WERI-Rb-1 (cell line): ENCODE measurements around the gene AANAT.

Experiments
- DNase-seq: peaks from one replicate; pipeline ENCODE4 v3.0.0-alpha.2; 2020
- H3K27ac ChIP-seq: fragments of 250-450 bp; sonication (Bioruptor Pico); 2 replicates; pipeline ENCODE4 v1.5.1; 2020; ENCODE audit warnings: mild to moderate bottlenecking, moderate library complexity
- H3K27me3 ChIP-seq: fragments of 250-450 bp; sonication (Bioruptor Pico); 2 replicates; pipeline ENCODE4 v1.5.1; 2021; ENCODE audit warnings: mild to moderate bottlenecking, low read depth, moderate library complexity; ENCODE audit not compliant: insufficient read depth, severe bottlenecking
- H3K36me3 ChIP-seq: fragments of 250-450 bp; sonication (Bioruptor Pico); 2 replicates; pipeline ENCODE4 v1.5.1; 2020; ENCODE audit warnings: mild to moderate bottlenecking, moderate library complexity
- H3K4me3 ChIP-seq: 2 replicates; pipeline ENCODE4 v1.5.1; 2011; ENCODE audit warnings: low read depth, mild to moderate bottlenecking, control low read depth, low read length
- H3K9me3 ChIP-seq: fragments of 250-450 bp; sonication (Bioruptor Pico); 2 replicates; pipeline ENCODE4 v1.5.1; 2021; ENCODE audit warnings: mild to moderate bottlenecking, moderate library complexity; ENCODE audit not compliant: severe bottlenecking
- CTCF ChIP-seq: IDR thresholded peaks from 2 replicates; pipeline ENCODE4 v1.5.1; 2011; ENCODE audit warnings: low read depth, mild to moderate bottlenecking, control low read depth, inconsistent platforms, low read length

Gene AANAT

GRCh38 chr17:76451506-76451905 is 15.9 kb upstream of the AANAT start:
- H3K36me3 ChIP-seq = peaks cover 9% of the 10 kb centered on the region
- H3K27ac ChIP-seq = no peak overlapping the region
- DNase-seq = no peak
- peak overlapping the region; percentile 81 for H3K4me3 ChIP-seq
- no peaks in the 10 kb centered on the region for H3K27me3 ChIP-seq
- H3K9me3 ChIP-seq = no peaks in the 10 kb centered on the region
- no peak for TF ChIP-seq CTCF

GRCh38 chr17:76452127-76452659 is 15.2 kb upstream of the AANAT start:
- TF ChIP-seq CTCF = no peak
- H3K27me3 ChIP-seq = no peaks in the 10 kb centered on the region
- H3K9me3 ChIP-seq = no peaks in the 10 kb centered on the region
- H3K4me3 ChIP-seq = peak overlapping the region; percentile 81
- H3K27ac ChIP-seq = no peak overlapping the region
- H3K36me3 ChIP-seq = peaks cover 9% of the 10 kb centered on the region
- DNase-seq = no peak

- Histone ChIP-seq H3K36me3 (peaks cover 9% of the 10 kb centered on the region), H3K27me3 (no peaks in the 10 kb centered on the region), H3K27ac (peak within 1 kb of the TSS; percentile 73), H3K4me3 (peak within 1 kb of the TSS; percentile 81), H3K9me3 (no peaks in the 10 kb centered on the region)
- peak; percentile 97 for DNase-seq
- peak; percentile 74 for TF ChIP-seq CTCF
These were observed 14.6 kb upstream of the AANAT start, which contains the start of gene UBE2O for GRCh38 chr17:76452660-76453430. TSS of gene UBE2O (minus strand) at chr17:76453152. CDS start at chr17:76453141, 11 bp downstream.

GRCh38 chr17:76453431-76453743 is 14.0 kb upstream of the AANAT start:
- H3K4me3 ChIP-seq = no peak overlapping the region
- H3K27ac ChIP-seq = no peak overlapping the region
- no peaks in the 10 kb centered on the region for H3K9me3 ChIP-seq
- peaks cover 9% of the 10 kb centered on the region for H3K36me3 ChIP-seq
- TF ChIP-seq CTCF = no peak
- no peaks in the 10 kb centered on the region for H3K27me3 ChIP-seq
- no peak for DNase-seq

- peak; percentile 88 for DNase-seq
- H3K36me3 ChIP-seq = no peaks in the 10 kb centered on the region
- H3K4me3 ChIP-seq = no peak overlapping the region
- H3K27me3 ChIP-seq = no peaks in the 10 kb centered on the region
- TF ChIP-seq CTCF = peak; percentile 92
- no peaks in the 10 kb centered on the region for H3K9me3 ChIP-seq
- peak overlapping the region; percentile 17; the same call in 1 of the 2 replicates for H3K27ac ChIP-seq
These were observed 8.6 kb upstream of the AANAT start for GRCh38 chr17:76458580-76459490.
